Measurements from ENCODE around the gene ZFAND6.

Gene ZFAND6

GRCh38 chr15:80049046-80049445 lies 10.4 kb upstream of the ZFAND6 start:
- DNase-seq (ENCODE audit: low read depth, low spot score): no peak

GRCh38 chr15:80052597-80053304 lies 6.7 kb upstream of the ZFAND6 start:
- no peak for DNase-seq (ENCODE audit: low read depth, low spot score)

- no peak for DNase-seq (ENCODE audit: low read depth, low spot score)
Measured at GRCh38 chr15:80055933-80056332, 3.5 kb upstream of the ZFAND6 start.

- DNase-seq (ENCODE audit: low read depth, low spot score): no peak
Measured at GRCh38 chr15:80058044-80058443, 1.4 kb upstream of the ZFAND6 start.

GRCh38 chr15:80059786-80060355 lies 395 bp downstream of the ZFAND6 start:
- no peak for DNase-seq (ENCODE audit: low read depth, low spot score)

DNA sequence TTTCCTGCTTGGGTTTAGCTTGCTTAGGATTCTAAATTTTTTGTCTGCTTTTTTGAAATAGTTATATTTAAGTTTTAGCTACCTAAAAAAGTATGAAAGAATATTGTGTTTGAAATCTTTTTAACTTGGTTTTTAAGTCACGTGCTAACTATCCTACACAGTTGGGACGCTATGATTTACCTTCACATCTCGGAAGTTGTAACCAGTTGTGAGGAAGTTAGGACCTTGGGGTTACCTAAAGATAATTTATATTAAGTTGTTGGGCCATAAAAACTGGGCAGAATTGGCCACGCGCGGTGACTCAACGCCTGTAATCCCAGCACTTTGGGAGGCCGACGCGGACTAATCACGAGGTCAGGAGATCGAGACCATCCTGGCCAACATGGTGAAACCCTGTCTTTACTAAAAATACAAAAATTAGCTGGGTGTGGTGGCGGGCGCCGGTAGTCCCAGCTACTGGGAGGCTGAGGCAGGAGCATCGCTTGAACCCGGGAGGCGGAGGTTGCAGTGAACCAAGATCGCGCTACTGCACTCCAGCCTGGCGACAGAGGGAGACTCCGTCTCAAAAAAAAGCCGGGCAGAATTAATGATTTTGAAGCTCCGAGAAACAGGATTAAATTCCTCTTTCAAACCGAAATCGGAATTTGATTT lies 1.0 kb downstream of the ZFAND6 start:
- no peak for DNase-seq (ENCODE audit: low read depth, low spot score)

GRCh38 chr15:80061582-80061981 lies 2.1 kb downstream of the ZFAND6 start:
- DNase-seq (ENCODE audit: low read depth, low spot score): no peak

- no peak for DNase-seq (ENCODE audit: low read depth, low spot score)
Measured at GRCh38 chr15:80066912-80067311, 7.4 kb downstream of the ZFAND6 start.

DNA sequence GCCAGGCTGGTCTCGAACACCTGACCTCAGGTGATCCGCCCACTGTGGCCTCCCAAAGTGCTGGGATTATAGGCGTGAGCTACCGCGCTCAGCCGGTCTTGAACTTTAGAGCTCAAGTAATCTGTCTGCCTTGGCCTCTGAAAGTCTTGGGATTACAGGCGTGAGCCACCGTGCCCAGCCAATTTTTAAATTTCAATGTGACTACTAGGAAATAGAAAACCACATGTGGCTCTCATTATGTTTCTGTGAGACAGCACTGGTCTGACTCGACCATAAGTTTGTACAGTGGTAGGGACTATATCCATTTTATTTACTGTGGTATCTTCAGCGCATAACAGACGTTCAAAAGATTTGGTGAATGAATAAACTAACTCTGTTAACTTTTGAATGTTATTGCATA lies 9.1 kb downstream of the ZFAND6 start:
- no peak for DNase-seq (ENCODE audit: low read depth, low spot score)

GRCh38 chr15:80070840-80071239 lies 11.4 kb downstream of the ZFAND6 start:
- DNase-seq (ENCODE audit: low read depth, low spot score): no peak

- no peak for DNase-seq (ENCODE audit: low read depth, low spot score)
Measured at GRCh38 chr15:80071652-80072051, 12.2 kb downstream of the ZFAND6 start.

GRCh38 chr15:80072285-80072994 lies 13.0 kb downstream of the ZFAND6 start:
- peak; percentile 79 for DNase-seq (ENCODE audit: low read depth, low spot score)

DNA sequence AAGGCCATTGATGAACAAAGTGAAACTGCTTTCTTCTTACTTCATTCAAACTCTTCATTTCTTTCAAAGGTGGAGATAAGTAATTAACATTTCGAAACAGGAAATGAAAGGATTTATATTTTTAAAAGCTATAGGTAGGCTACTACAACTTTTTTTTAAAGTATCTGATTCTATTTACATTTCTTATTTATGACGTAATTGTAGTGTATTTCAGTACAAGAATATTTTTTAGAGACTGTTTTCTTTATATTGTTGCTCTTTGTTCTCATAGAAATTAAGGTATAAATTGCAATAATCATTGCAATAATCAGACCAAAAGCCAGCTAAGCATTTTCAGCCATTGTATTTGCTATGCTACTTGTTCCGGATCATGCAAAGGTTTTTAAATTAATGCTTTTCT lies 13.7 kb downstream of the ZFAND6 start:
- DNase-seq (ENCODE audit: low read depth, low spot score): no peak

DNA sequence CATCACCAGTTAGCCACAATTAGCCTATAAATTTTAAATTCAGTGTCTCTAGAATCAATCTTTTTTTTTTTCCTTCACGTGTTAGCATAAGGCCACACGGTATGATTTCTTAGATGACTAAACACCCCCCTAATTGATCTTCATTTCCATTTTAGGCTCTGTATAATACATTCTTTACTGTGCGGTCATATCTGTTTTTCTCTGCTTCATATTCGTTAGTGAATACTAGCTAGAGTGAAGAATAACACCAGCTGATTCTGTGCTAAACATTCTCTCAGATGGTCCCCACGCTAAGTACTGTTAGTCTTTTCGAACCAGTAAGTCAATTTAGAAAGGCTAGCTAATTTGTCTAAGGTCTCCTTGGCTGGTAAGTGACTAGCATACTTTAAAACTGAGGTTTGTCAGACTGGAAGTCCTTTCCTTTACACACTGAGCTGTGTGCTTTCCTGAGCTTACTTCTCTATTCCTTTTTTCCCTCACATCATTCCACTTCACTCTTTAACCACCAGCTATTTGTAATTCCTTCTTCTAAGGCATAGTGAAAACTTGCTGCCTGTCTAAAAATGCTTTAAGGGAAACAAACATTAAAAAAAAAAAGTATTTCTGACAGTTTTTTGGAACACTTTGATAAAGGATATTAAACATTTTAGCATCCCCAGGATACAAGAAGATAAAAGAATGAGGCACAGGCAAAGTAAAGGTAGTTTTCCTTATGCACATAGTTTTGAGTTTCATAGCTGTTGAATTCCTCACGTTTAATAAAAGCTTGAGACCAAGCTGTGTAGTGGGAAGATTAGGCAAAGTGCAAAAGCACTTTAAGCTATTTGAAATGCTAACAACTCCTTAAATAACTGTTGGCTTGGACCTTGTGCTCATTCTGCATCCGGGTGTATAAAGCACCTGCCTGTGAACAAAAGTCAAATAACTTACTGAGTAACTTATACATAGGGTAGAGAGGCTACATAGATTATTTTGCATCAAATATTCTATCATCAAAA lies 17.1 kb downstream of the ZFAND6 start:
- DNase-seq (ENCODE audit: low read depth, low spot score): no peak

- DNase-seq (ENCODE audit: low read depth, low spot score): no peak
Measured at GRCh38 chr15:80081390-80081789, 21.9 kb downstream of the ZFAND6 start.

DNA sequence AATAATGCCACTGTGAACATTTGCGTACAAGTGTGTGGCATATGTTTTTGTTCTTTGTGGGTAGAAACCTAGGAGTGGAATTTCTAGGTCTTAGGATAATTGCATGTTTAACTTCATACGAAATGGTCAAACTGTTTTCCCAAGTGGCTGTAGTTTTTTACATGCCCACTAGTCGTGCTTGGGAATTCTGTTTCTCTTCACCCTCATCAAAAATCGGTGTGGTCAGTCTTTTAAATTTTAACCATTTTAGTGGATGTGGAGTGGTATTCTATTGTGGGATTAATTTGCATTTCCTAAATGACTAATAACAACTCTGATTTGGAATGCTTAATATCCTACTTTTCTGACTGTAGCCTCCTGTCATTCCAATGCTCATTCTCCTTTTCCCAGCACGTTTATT lies 27.6 kb downstream of the ZFAND6 start:
- DNase-seq (ENCODE audit: low read depth, low spot score): no peak

DNA sequence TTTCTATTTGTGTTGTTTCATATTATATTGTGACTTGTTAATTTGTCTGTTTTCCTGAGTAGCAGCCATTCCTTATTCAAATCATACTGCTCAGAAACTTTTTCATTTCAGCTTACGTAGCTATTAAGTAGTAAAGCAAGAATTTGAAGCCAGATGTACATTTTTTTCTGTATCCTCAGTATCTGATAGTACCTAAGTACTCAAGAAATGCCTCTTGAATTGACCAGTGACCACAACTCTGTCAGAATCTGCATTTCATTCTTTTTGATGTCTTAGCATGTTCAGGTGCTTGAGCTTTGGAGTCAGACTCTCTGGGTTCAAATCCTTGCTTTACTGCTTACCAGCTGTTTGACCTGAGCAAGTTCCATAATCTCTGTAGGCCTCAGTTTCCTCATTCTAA lies 30.6 kb downstream of the ZFAND6 start:
- DNase-seq (ENCODE audit: low read depth, low spot score): no peak

- no peak for DNase-seq (ENCODE audit: low read depth, low spot score)
Measured at GRCh38 chr15:80090879-80091503, 31.5 kb downstream of the ZFAND6 start.

- no peak for DNase-seq (ENCODE audit: low read depth, low spot score)
Measured at GRCh38 chr15:80093854-80094418, 34.5 kb downstream of the ZFAND6 start.

GRCh38 chr15:80095511-80095910 lies 36.0 kb downstream of the ZFAND6 start:
- DNase-seq (ENCODE audit: low read depth, low spot score): no peak

Measured in brain pericyte (primary cell).